Fibroblast of skin of scalp (primary cell): ENCODE data around the gene HIGD1C.
"Not testable (repeated sequence)": the region's sequence is repeated elsewhere in the genome, so short reads cannot be mapped to it uniquely, and the experiment has no call there.

Experiments used
- DNase-seq: peaks from one replicate; pipeline ENCODE4 v3.0.0-alpha.2; 2013

Gene HIGD1C

GRCh38 chr12:50934371-50934851 is 17.9 kb upstream of the HIGD1C start:
- DNase-seq = no peak

GRCh38 chr12:50934981-50935807 is 17.1 kb upstream of the HIGD1C start:
- DNase-seq = no peak

- no peak for DNase-seq
These were observed 15.4 kb upstream of the HIGD1C start for GRCh38 chr12:50936821-50937530.

- no peak for DNase-seq
These were observed 14.7 kb upstream of the HIGD1C start for GRCh38 chr12:50937653-50938052.

GRCh38 chr12:50947933-50948626 is 4.3 kb upstream of the HIGD1C start:
- no peak for DNase-seq

- DNase-seq = no peak
These were observed 3.5 kb upstream of the HIGD1C start for GRCh38 chr12:50948798-50949197.

GRCh38 chr12:50949801-50950302 is 2.5 kb upstream of the HIGD1C start:
- DNase-seq = no peak

- DNase-seq = no peak
These were observed 1.2 kb upstream of the HIGD1C start for GRCh38 chr12:50951112-50951511.

GRCh38 chr12:50953047-50953446 is 703 bp downstream of the HIGD1C start:
- DNase-seq = no peak

- DNase-seq = not testable (repeated sequence)
These were observed 2.4 kb downstream of the HIGD1C start for GRCh38 chr12:50954789-50955188.

GRCh38 chr12:50955288-50955687 is 2.9 kb downstream of the HIGD1C start:
- DNase-seq = no peak

- no peak for DNase-seq
These were observed 3.4 kb downstream of the HIGD1C start for GRCh38 chr12:50955697-50956096.

- DNase-seq = peak; percentile 14
These were observed 7.8 kb downstream of the HIGD1C start for GRCh38 chr12:50960130-50960529.

- DNase-seq = peak; percentile 2
These were observed 9.4 kb downstream of the HIGD1C start for GRCh38 chr12:50961708-50962107.

- no peak for DNase-seq
These were observed 12.1 kb downstream of the HIGD1C start for GRCh38 chr12:50964432-50964831.

- no peak for DNase-seq
These were observed 19.6 kb downstream of the HIGD1C start for GRCh38 chr12:50971946-50972345.

- DNase-seq = no peak
These were observed 27.2 kb downstream of the HIGD1C start for GRCh38 chr12:50979369-50980052.

- DNase-seq = no peak
These were observed 28.2 kb downstream of the HIGD1C start for GRCh38 chr12:50980545-50980944.

GRCh38 chr12:50981319-50982239 is 29.2 kb downstream of the HIGD1C start:
- no peak for DNase-seq

GRCh38 chr12:50984586-50985298 is 32.4 kb downstream of the HIGD1C start:
- peak; percentile 57 for DNase-seq

GRCh38 chr12:50985322-50985721 is 33.0 kb downstream of the HIGD1C start:
- peak; percentile 84 for DNase-seq
